Trophoblast cell (in vitro differentiated cells and primary cell): Measurements from ENCODE around the gene ZNF784.
A peak's percentile ranks its signal among the peaks of the same experiment; 100 is the strongest.

Experiments
- DNase-seq, 2 donors: peaks; one replicate each; pipeline ENCODE4 v3.0.0-alpha.2; 2016
- H2AFZ ChIP-seq: 2 replicates; pipeline ENCODE4 v1.6.1; 2013; ENCODE audit warnings: low read length, moderate library complexity, mild to moderate bottlenecking; ENCODE audit not compliant: insufficient read depth, poor library complexity
- H2AK5ac ChIP-seq: 2 replicates; pipeline ENCODE4 v1.6.1; 2013; ENCODE audit warnings: mild to moderate bottlenecking, low read length
- H2BK120ac ChIP-seq: 2 replicates; pipeline ENCODE4 v1.6.1; 2013; ENCODE audit warnings: low read length, mild to moderate bottlenecking, moderate library complexity; ENCODE audit not compliant: insufficient read depth, poor library complexity
- H2BK12ac ChIP-seq: 2 replicates; pipeline ENCODE4 v1.6.1; 2013; ENCODE audit warnings: mild to moderate bottlenecking, low read length, moderate library complexity
- H2BK5ac ChIP-seq: 2 replicates; pipeline ENCODE4 v1.6.1; 2013; ENCODE audit warnings: low read length, low read depth, moderate library complexity, mild to moderate bottlenecking; ENCODE audit not compliant: poor library complexity
- H3K14ac ChIP-seq: 2 replicates; pipeline ENCODE4 v1.6.1; 2013; ENCODE audit warnings: mild to moderate bottlenecking, low read length
- H3K18ac ChIP-seq: 2 replicates; pipeline ENCODE4 v1.6.1; 2013; ENCODE audit warnings: mild to moderate bottlenecking, low read length
- H3K23ac ChIP-seq: 2 replicates; pipeline ENCODE4 v1.6.1; 2013; ENCODE audit warnings: low read length
- H3K27ac ChIP-seq: 2 replicates; pipeline ENCODE4 v1.5.1; 2013; ENCODE audit warnings: low read depth, mild to moderate bottlenecking, inconsistent platforms, low read length, moderate library complexity
- H3K27me3 ChIP-seq: 2 replicates; pipeline ENCODE4 v1.6.1; 2013; ENCODE audit warnings: inconsistent platforms, mild to moderate bottlenecking, low read length, moderate library complexity; ENCODE audit not compliant: insufficient read depth
- H3K36me3 ChIP-seq, 2 experiments: 1 replicate in 1 of 2; 2 replicates in 1 of 2; pipeline ENCODE4 v1.6.1; 2013; ENCODE audit warnings: low read length in 2 of 2, mild to moderate bottlenecking in 2 of 2, moderate library complexity in 1 of 2; ENCODE audit not compliant: insufficient read depth in 2 of 2, control insufficient read depth in 1 of 2
- H3K4ac ChIP-seq: 2 replicates; pipeline ENCODE4 v1.6.1; 2013; ENCODE audit warnings: low read depth, mild to moderate bottlenecking, low read length, moderate library complexity
- H3K4me1 ChIP-seq, 2 experiments: 1 replicate in 1 of 2; 2 replicates in 1 of 2; pipeline ENCODE4 v1.6.1; 2013; ENCODE audit warnings: low read length in 2 of 2, mild to moderate bottlenecking in 2 of 2, moderate library complexity in 1 of 2; ENCODE audit not compliant: insufficient read depth in 2 of 2, control insufficient read depth in 1 of 2
- H3K4me2 ChIP-seq: 2 replicates; pipeline ENCODE4 v1.6.1; 2013; ENCODE audit warnings: inconsistent platforms, mild to moderate bottlenecking, low read length, moderate library complexity
- H3K4me3 ChIP-seq: 2 replicates; pipeline ENCODE4 v1.5.1; 2013; ENCODE audit warnings: mild to moderate bottlenecking, low read depth, low read length, inconsistent platforms
- H3K79me1 ChIP-seq: one replicate; pipeline ENCODE4 v1.6.1; 2013; ENCODE audit warnings: low read length
- H3K79me2 ChIP-seq: 2 replicates; pipeline ENCODE4 v1.6.1; 2013; ENCODE audit warnings: low read length, mild to moderate bottlenecking; ENCODE audit not compliant: control insufficient read depth, insufficient read depth, poor library complexity
- H3K9ac ChIP-seq: 2 replicates; pipeline ENCODE4 v1.6.1; 2013; ENCODE audit warnings: mild to moderate bottlenecking, low read length
- H3K9me3 ChIP-seq: 2 replicates; pipeline ENCODE4 v1.6.1; 2013; ENCODE audit warnings: low read depth, mild to moderate bottlenecking, control low read depth, inconsistent platforms, low read length; ENCODE audit not compliant: insufficient read depth
- H4K12ac ChIP-seq: 2 replicates; pipeline ENCODE4 v1.6.1; 2013; ENCODE audit warnings: low read depth, mild to moderate bottlenecking, low read length, moderate library complexity
- H4K8ac ChIP-seq: 2 replicates; pipeline ENCODE4 v1.6.1; 2013; ENCODE audit warnings: low read depth, mild to moderate bottlenecking, low read length, moderate library complexity
- H4K91ac ChIP-seq: one replicate; pipeline ENCODE4 v1.6.1; 2013; ENCODE audit warnings: low read depth, mild to moderate bottlenecking, low read length, moderate library complexity
- WGBS: extraction: QIAGEN DNeasy Blood & Tissue Kit; methylation state at CpG from one replicate; pipeline ENCODE4 v1.1.7; 2013; ENCODE audit warnings: missing lambda C conversion rate; ENCODE audit not compliant: insufficient read length, insufficient coverage; ENCODE audit errors: extremely low coverage; 5-methylcytosine and 5-hydroxymethylcytosine counted together

ZNF784 gene

GRCh38 chr19:55632463-55632834 lies 8.1 kb upstream of the ZNF784 start:
- Histone ChIP-seq H3K14ac (no peak overlapping the region), H3K4me1 (peaks cover 11 to 14% of the 10 kb centered on the region in 2 experiments), H3K27me3 (no peaks in the 10 kb centered on the region), H3K36me3 (peaks cover 0 to 3% of the 10 kb centered on the region in 2 experiments), H4K12ac (no peak overlapping the region), H2BK120ac (no peak overlapping the region), H3K9me3 (no peaks in the 10 kb centered on the region), H4K8ac (no peak overlapping the region), H3K4me3 (peak overlapping the region; percentile 32), H3K4ac (no peak overlapping the region), H2AK5ac (no peak overlapping the region), H3K79me1 (peaks cover 6% of the 10 kb centered on the region), H4K91ac (no peak overlapping the region), H3K23ac (no peak overlapping the region), H2BK5ac (no peak overlapping the region), H3K79me2 (peaks cover 11% of the 10 kb centered on the region), H3K27ac (no peak overlapping the region), H3K9ac (no peak overlapping the region), H2BK12ac (no peak overlapping the region), H3K4me2 (no peak overlapping the region), H3K18ac (no peak overlapping the region), H2AFZ (no peak overlapping the region)
- peak; percentile 96 to 100 for DNase-seq
- no CpG with 5 or more reads among the region's 3 CpGs for WGBS

DNA sequence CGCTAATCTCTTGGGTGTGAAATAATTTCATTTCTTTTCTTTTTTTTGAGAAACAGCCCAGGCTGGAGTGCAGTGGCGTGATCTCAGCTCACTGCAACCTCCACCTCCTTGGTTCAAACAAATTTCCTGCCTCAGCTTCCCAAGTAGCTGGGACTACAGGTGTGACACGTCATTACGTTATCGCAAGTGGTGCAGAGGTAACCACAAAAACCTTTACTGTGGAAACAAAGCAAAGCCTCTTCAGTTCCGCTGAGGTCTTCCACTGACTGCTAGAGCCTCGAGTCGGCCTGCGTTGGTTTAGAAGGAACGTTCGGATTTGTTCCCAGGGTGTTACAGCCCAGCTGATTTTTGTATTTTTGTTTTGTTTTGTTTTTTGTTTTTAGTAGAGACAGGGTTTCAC lies 2.0 kb upstream of the ZNF784 start:
- Histone ChIP-seq H2BK5ac (no peak overlapping the region), H3K4me1 (peaks cover 3% of the 10 kb centered on the region in 2 experiments), H4K12ac (no peak overlapping the region), H2BK120ac (no peak overlapping the region), H3K4me2 (no peak overlapping the region), H3K9me3 (peaks cover 5% of the 10 kb centered on the region), H3K27me3 (no peaks in the 10 kb centered on the region), H4K8ac (no peak overlapping the region), H3K9ac (no peak overlapping the region), H2AFZ (no peak overlapping the region), H3K4me3 (no peak overlapping the region), H3K79me1 (peaks cover 5% of the 10 kb centered on the region), H3K36me3 (peaks cover 7 to 10% of the 10 kb centered on the region in 2 experiments), H3K18ac (no peak overlapping the region), H3K4ac (no peak overlapping the region), H2AK5ac (no peak overlapping the region), H4K91ac (no peak overlapping the region), H3K23ac (no peak overlapping the region), H3K14ac (no peak overlapping the region), H3K79me2 (peaks cover 5% of the 10 kb centered on the region), H2BK12ac (no peak overlapping the region), H3K27ac (no peak overlapping the region)
- no CpG with 5 or more reads among the region's 11 CpGs for WGBS
- no peak for DNase-seq

- H3K4ac ChIP-seq, result no peak overlapping the region
- H3K9ac ChIP-seq, result no peak overlapping the region
- peak overlapping the region; percentile 88 for H2AFZ ChIP-seq
- peaks cover 5% of the 10 kb centered on the region for H3K79me2 ChIP-seq
- H3K79me1 ChIP-seq, result peaks cover 5% of the 10 kb centered on the region
- no peak overlapping the region for H3K23ac ChIP-seq
- H3K27me3 ChIP-seq, result no peaks in the 10 kb centered on the region
- H4K12ac ChIP-seq, result peak overlapping the region; percentile 88
- peaks cover 10 to 15% of the 10 kb centered on the region in 2 experiments for H3K36me3 ChIP-seq
- no peak overlapping the region for H2AK5ac ChIP-seq
- H4K91ac ChIP-seq, result no peak overlapping the region
- no peak overlapping the region for H3K27ac ChIP-seq
- H3K9me3 ChIP-seq, result peaks cover 7% of the 10 kb centered on the region
- H3K4me1 ChIP-seq, result peaks cover 3% of the 10 kb centered on the region in 2 experiments
- no peak overlapping the region for H3K14ac ChIP-seq
- peak overlapping the region; percentile 81 for H4K8ac ChIP-seq
- WGBS, result no CpG with 5 or more reads among the region's 11 CpGs
- no peak overlapping the region for H2BK5ac ChIP-seq
- peak overlapping the region; percentile 30 for H2BK120ac ChIP-seq
- DNase-seq, result no peak
- H3K18ac ChIP-seq, result no peak overlapping the region
- no peak overlapping the region for H3K4me3 ChIP-seq
- no peak overlapping the region for H2BK12ac ChIP-seq
- peak overlapping the region; percentile 91 for H3K4me2 ChIP-seq
Observed at GRCh38 chr19:55625004-55625326, 599 bp upstream of the ZNF784 start.

DNA sequence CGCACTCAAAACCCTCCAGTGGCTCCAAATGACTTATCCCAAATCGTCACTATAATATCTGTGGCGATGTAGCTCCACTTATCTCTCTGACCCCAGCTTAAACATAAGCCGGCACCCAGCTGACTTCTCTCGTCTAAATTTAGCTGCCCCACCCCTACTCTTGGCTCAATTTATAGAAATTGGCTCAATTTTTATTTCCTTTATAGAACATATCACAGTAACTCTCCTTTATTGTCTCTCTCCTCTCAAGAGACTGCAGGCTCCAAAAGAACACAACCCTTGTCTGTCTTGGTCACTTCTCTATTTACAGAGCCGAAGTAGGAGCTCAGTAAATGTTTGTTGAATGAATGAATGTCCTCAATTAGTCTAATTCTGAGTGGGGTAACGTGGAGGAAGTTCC lies 805 bp downstream of the ZNF784 start:
- Histone ChIP-seq H3K27ac (no peak overlapping the region), H2AFZ (no peak overlapping the region), H3K14ac (no peak overlapping the region), H3K79me1 (peaks cover 5% of the 10 kb centered on the region), H3K36me3 (peaks cover 10 to 15% of the 10 kb centered on the region in 2 experiments), H3K4ac (no peak overlapping the region), H4K12ac (no peak overlapping the region), H4K91ac (no peak overlapping the region), H3K9ac (no peak overlapping the region), H3K18ac (no peak overlapping the region), H3K4me2 (peak overlapping the region; percentile 38), H2BK5ac (no peak overlapping the region), H3K79me2 (peaks cover 5% of the 10 kb centered on the region), H2BK12ac (no peak overlapping the region), H3K23ac (no peak overlapping the region), H3K4me3 (no peak overlapping the region), H3K9me3 (peaks cover 7% of the 10 kb centered on the region), H2AK5ac (no peak overlapping the region), H3K4me1 (peaks cover 3% of the 10 kb centered on the region in 2 experiments), H2BK120ac (no peak overlapping the region), H3K27me3 (no peaks in the 10 kb centered on the region), H4K8ac (no peak overlapping the region)
- no CpG with 5 or more reads among the region's 7 CpGs for WGBS
- DNase-seq, result no peak
